Ovary (tissue), 3 donors: ENCODE measurements around the gene LEMD2.

Source experiments
- CTCF ChIP-seq, 3 donors: fragments of 450-650 bp in 2 of 3; fragments of 200-600 bp in 1 of 3; IDR thresholded peaks; one replicate each; pipeline versions ENCODE4 v1.5.1 to v1.8.0; 2016 to 2022; ENCODE audit warnings: antibody characterized with exemption in 3 of 3, mild to moderate bottlenecking in 1 of 3
- EP300 ChIP-seq: sonication (generic); formaldehyde crosslinking; IDR thresholded peaks from one replicate; pipeline ENCODE4 v1.6.1; 2017; ENCODE audit warnings: antibody characterized with exemption
- donor health status: DM: no; HTN: no; CAD: no.

- TF ChIP-seq CTCF (IDR thresholded peaks at IDR 0.05) (no peak), EP300 (no peak)
Observed at GRCh38 chr6:33837971-33838665, 49.2 kb upstream of the LEMD2 start.
